SK-N-MC (cell line): ENCODE results near the gene HOXA11.
A peak's percentile ranks its signal among the peaks of the same experiment; 100 is the strongest.

Experiments
- DNase-seq: peaks from one replicate; pipeline ENCODE4 v3.0.0-alpha.2; 2011; ENCODE audit warnings: low read depth, low spot score
- H3K27ac ChIP-seq: fragments of 200-600 bp; sonication (generic); 2 replicates; pipeline ENCODE4 v1.5.1; 2016; ENCODE audit warnings: mixed run types
- H3K36me3 ChIP-seq: fragments of 200-600 bp; sonication (generic); 2 replicates; pipeline ENCODE4 v1.6.1; 2017; ENCODE audit warnings: antibody characterized with exemption, low read length, mixed read lengths; ENCODE audit not compliant: insufficient read depth
- H3K4me3 ChIP-seq: fragments of 200-600 bp; sonication (generic); 2 replicates; pipeline ENCODE4 v1.5.1; 2016
- H3K9ac ChIP-seq: fragments of 200-600 bp; sonication (generic); 2 replicates; pipeline ENCODE4 v1.8.0; 2017; ENCODE audit warnings: mixed run types, mixed read lengths; ENCODE audit not compliant: insufficient read length
- H3K9me3 ChIP-seq: fragments of 200-600 bp; sonication (generic); 2 replicates; pipeline ENCODE4 v1.6.1; 2017; ENCODE audit warnings: low read depth, mild to moderate bottlenecking, antibody characterized with exemption, low read length, moderate library complexity, mixed read lengths
- EZH2 ChIP-seq: fragments of 200-600 bp; sonication (generic); IDR thresholded peaks from one replicate; pipeline ENCODE4 v1.6.1; 2017; ENCODE audit warnings: antibody characterized with exemption
- FOXP2 ChIP-seq: optimal IDR thresholded peaks from 2 replicates; pipeline ENCODE3; 2011; ENCODE audit warnings: mild to moderate bottlenecking, moderate library complexity; ENCODE audit not compliant: insufficient read depth; ENCODE audit errors: extremely low read length, control extremely low read depth
- POLR2AphosphoS5 ChIP-seq: IDR thresholded peaks from 2 replicates; pipeline ENCODE4 v1.6.1; 2012; ENCODE audit warnings: mild to moderate bottlenecking, low read depth, low read length, borderline replicate concordance

The HOXA11 gene

DNA sequence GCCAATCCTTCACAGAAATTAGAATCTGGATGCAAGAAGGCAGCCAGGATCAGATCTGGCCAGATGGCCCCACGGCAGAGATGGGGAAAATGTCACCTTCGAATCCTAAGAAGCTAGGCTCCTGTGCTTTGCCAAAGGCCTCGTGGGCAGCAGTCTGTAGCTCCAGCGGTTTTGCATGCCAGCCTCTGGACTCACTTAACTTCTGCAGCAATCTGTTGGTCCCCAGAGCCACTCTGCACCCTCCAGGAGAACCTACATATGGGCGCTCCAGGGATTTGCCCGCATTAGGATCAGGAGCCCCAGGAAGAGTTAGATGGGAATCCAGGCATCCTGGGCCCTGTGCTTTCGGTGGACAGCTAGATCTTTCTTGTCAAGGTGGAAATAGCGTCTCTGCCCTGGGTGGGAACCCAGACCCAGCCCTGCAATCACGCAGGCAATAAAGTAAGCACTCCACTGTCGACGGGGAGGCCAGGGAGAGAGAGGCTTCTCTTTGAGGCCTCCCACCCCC is 25.0 kb upstream of the HOXA11 start:
- no peak for TF ChIP-seq POLR2AphosphoS5
- no peak for TF ChIP-seq FOXP2
- TF ChIP-seq EZH2: no peak
- no peak for DNase-seq
- Histone ChIP-seq H3K4me3 (no peak overlapping the region), H3K9me3 (no peaks in the 10 kb centered on the region), H3K27ac (no peak overlapping the region), H3K9ac (no peak overlapping the region), H3K36me3 (no peaks in the 10 kb centered on the region)

DNA sequence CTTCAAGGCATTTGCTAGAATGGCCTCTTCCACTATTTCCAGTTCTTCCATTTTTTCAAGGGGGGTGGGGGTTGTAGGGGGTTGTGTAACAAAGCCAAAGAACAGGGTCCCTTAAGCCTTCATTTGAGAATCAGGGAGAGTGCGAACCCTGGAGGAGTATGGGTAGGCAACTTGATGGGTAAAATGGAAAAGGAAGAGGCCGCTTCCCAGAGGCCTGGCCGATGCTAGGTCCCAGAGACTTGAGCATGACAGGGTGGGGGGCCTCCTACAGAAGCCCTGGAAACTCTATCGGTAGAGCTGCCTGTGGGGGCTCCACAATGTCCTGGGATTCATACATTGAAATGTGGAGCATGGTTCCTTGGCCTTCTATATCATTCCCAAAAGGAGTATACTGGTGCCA is 24.0 kb upstream of the HOXA11 start:
- H3K9me3 ChIP-seq: no peaks in the 10 kb centered on the region
- H3K9ac ChIP-seq: no peak overlapping the region
- no peak overlapping the region for H3K27ac ChIP-seq
- no peak overlapping the region for H3K4me3 ChIP-seq
- DNase-seq: no peak
- TF ChIP-seq EZH2 (no peak), POLR2AphosphoS5 (no peak), FOXP2 (no peak)
- no peaks in the 10 kb centered on the region for H3K36me3 ChIP-seq

- TF ChIP-seq POLR2AphosphoS5 (no peak), EZH2 (no peak), FOXP2 (no peak)
- Histone ChIP-seq H3K9me3 (no peaks in the 10 kb centered on the region), H3K4me3 (no peak overlapping the region), H3K36me3 (no peaks in the 10 kb centered on the region), H3K27ac (no peak overlapping the region), H3K9ac (no peak overlapping the region)
- DNase-seq: no peak
These were observed 22.4 kb upstream of the HOXA11 start for GRCh38 chr7:27207348-27207985.

GRCh38 chr7:27205325-27206280 is 20.6 kb upstream of the HOXA11 start:
- H3K9ac ChIP-seq: no peak overlapping the region
- H3K36me3 ChIP-seq: no peaks in the 10 kb centered on the region
- H3K27ac ChIP-seq: no peak overlapping the region
- peak overlapping the region; percentile 47; the same call in 1 of the 2 replicates for H3K4me3 ChIP-seq
- DNase-seq: no peak
- H3K9me3 ChIP-seq: no peaks in the 10 kb centered on the region
- no peak for TF ChIP-seq FOXP2
- no peak for TF ChIP-seq POLR2AphosphoS5
- no peak for TF ChIP-seq EZH2

- DNase-seq: no peak
- Histone ChIP-seq H3K9me3 (no peaks in the 10 kb centered on the region), H3K27ac (no peak overlapping the region), H3K36me3 (no peaks in the 10 kb centered on the region), H3K4me3 (peak overlapping the region; percentile 47; the same call in 1 of the 2 replicates), H3K9ac (no peak overlapping the region)
- TF ChIP-seq FOXP2 (no peak), EZH2 (no peak), POLR2AphosphoS5 (no peak)
These were observed 19.9 kb upstream of the HOXA11 start for GRCh38 chr7:27204851-27205322.

GRCh38 chr7:27203964-27204594 is 19.0 kb upstream of the HOXA11 start:
- Histone ChIP-seq H3K4me3 (no peak overlapping the region), H3K9ac (no peak overlapping the region), H3K9me3 (no peaks in the 10 kb centered on the region), H3K27ac (no peak overlapping the region), H3K36me3 (no peaks in the 10 kb centered on the region)
- no peak for DNase-seq
- TF ChIP-seq FOXP2 (no peak), POLR2AphosphoS5 (no peak), EZH2 (no peak)

DNA sequence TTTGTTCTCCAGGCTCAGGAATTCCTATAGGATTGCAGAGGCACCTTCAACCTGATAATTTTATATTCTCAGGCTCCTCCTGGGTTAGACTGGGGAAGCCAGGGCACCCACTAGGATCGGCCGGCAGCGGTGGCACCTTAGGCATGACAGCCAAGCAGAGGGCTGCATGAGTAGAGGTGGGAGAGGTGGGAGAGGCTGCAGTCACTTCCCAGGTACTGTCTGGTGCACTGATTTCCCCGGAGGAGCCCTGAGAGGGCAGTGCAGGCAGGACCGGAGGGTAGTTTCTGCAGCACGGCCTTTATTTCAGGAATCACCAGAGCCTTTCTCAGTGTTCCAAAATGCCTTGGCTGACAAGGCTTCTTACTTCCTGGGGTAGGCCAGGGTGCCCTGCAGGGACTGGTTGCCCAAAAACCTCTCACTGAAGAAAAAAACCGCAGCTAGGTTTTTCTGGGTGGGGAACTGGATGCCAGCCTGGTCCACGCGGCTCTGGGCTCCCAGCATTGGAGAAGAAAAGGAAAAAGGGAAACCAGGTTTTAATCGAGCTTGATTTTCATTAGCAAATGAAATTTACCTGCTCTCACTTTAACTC is 18.4 kb upstream of the HOXA11 start:
- Histone ChIP-seq H3K9me3 (no peaks in the 10 kb centered on the region), H3K27ac (no peak overlapping the region), H3K9ac (no peak overlapping the region), H3K36me3 (no peaks in the 10 kb centered on the region), H3K4me3 (no peak overlapping the region)
- TF ChIP-seq EZH2 (no peak), FOXP2 (no peak), POLR2AphosphoS5 (no peak)
- no peak for DNase-seq

DNA sequence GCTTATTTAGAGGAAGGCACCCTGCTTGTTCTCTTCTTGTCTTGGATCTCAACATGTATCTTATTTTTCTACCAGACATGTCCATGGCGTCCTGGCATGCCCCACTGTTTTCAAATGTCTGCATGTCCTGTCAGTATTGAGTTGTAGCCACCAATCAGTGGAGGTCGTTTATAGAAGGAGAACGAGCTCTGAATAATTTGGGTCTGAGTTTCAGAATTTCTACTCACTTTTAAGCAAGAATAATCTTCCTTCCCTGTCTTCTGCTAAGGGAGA is 17.8 kb upstream of the HOXA11 start:
- no peak overlapping the region for H3K4me3 ChIP-seq
- TF ChIP-seq EZH2 (no peak), FOXP2 (no peak), POLR2AphosphoS5 (no peak)
- H3K9ac ChIP-seq: no peak overlapping the region
- DNase-seq: no peak
- no peaks in the 10 kb centered on the region for H3K9me3 ChIP-seq
- H3K36me3 ChIP-seq: no peaks in the 10 kb centered on the region
- H3K27ac ChIP-seq: no peak overlapping the region
